Transverse colon (tissue), 4 donors: ENCODE results near the gene RYR3. TPM values are rescaled to one million over a fixed set of nuclear protein-coding genes. Genes with fewer than 3 reads are reported as not detected.

Experiments used
- DNase-seq: peaks from one replicate; pipeline ENCODE4 v3.0.0-alpha.2; 2019
- H3K27ac ChIP-seq, 4 donors: fragments of 200-600 bp; sonication (generic); 2 replicates each; pipeline ENCODE4 v1.5.1; 2016 to 2018; ENCODE audit warnings: inconsistent platforms in 4 of 4
- H3K27me3 ChIP-seq: fragments of 200-600 bp; sonication (generic); 2 replicates; pipeline ENCODE4 v1.5.1; 2017; ENCODE audit warnings: inconsistent platforms
- H3K36me3 ChIP-seq, 4 donors: fragments of 200-600 bp; sonication (generic); 2 replicates each; pipeline ENCODE4 v1.5.1; 2017 to 2019; ENCODE audit warnings: inconsistent platforms in 4 of 4
- H3K4me1 ChIP-seq, 4 donors: fragments of 200-600 bp; sonication (generic); 2 replicates each; pipeline ENCODE4 v1.5.1; 2017 to 2020; ENCODE audit warnings: inconsistent platforms in 4 of 4
- H3K4me3 ChIP-seq, 4 donors: fragments of 200-600 bp; sonication (generic); 1 replicate in 1 of 4; 2 replicates in 3 of 4; pipeline versions ENCODE4 v1.5.1 to v1.6.1; 2017 to 2019; ENCODE audit warnings: inconsistent platforms in 4 of 4
- H3K9me3 ChIP-seq, 2 donors: fragments of 200-600 bp; sonication (generic); 2 replicates each; pipeline ENCODE4 v1.5.1; 2017 to 2019; ENCODE audit warnings: inconsistent platforms in 2 of 2
- CTCF ChIP-seq, 5 experiments: fragments of 200-600 bp in 3 of 5; fragments of 450-650 bp in 2 of 5; sonication (generic) in 3 of 5; IDR thresholded peaks; 1 replicate in 2 of 5; 2 replicates in 3 of 5; pipeline ENCODE4 v1.5.1; 2016 to 2017; ENCODE audit warnings: antibody characterized with exemption in 5 of 5, inconsistent platforms in 3 of 5, mild to moderate bottlenecking in 2 of 5, moderate library complexity in 1 of 5
- EP300 ChIP-seq: sonication (generic); formaldehyde crosslinking; IDR thresholded peaks from one replicate; pipeline ENCODE4 v1.6.1; 2017; ENCODE audit warnings: antibody characterized with exemption, low read depth
- POLR2A ChIP-seq: fragments of 450-650 bp; IDR thresholded peaks from one replicate; pipeline ENCODE4 v1.6.1; 2016; ENCODE audit warnings: antibody characterized with exemption, mild to moderate bottlenecking, moderate library complexity
- POLR2AphosphoS5 ChIP-seq, 3 donors: sonication (generic); formaldehyde crosslinking; IDR thresholded peaks; one replicate each; pipeline ENCODE4 v1.6.1; 2016; ENCODE audit warnings: antibody characterized with exemption in 3 of 3
- WGBS, 2 donors: methylation state at CpG; one replicate each; pipeline ENCODE4 v1.1.5; 2018; ENCODE audit warnings: low coverage in 1 of 2; 5-methylcytosine and 5-hydroxymethylcytosine counted together
- in situ Hi-C, 4 donors: fragments of 200-750 bp; cut with MboI; loops; one replicate each; pipeline versions ENCODE4 v1.15.0 to v1.15.1; 2017; ENCODE audit warnings: low sequenced_read_pairs in 3 of 4, low pct_ligation_motif_present in 1 of 4, low pct_unique_long_range_greater_than_20kb in 1 of 4
- intact Hi-C: fragments of 100-400 bp; cut with DNase I; formaldehyde crosslinking; loops from one replicate; pipeline ENCODE4 v1.15.1; 2023; ENCODE audit warnings: low total_unique reads
- total RNA-seq, 4 donors: library from RNA; depleted of rRNA; stranded (reverse); fragments of >200 nt; gene quantifications; one replicate each; pipeline ENCODE4 v1.1.0, GENCODE V29; 2016

RYR3 gene
- total RNA-seq, 4 donors from 2014 or later, result 0.96 to 9.7 (median 5.4) TPM

- intact Hi-C loops (no loop called here), in situ Hi-C loops (no loop called here)
- WGBS, 2 donors, result 89% methylated on average over 3 of the region's 3 CpGs; no CpG with 5 or more reads in 1 of the 2 donors
- no peaks in the 10 kb centered on the region for H3K9me3 ChIP-seq
- DNase-seq, result no peak
- H3K27ac ChIP-seq, result no peak overlapping the region
- TF ChIP-seq POLR2A, result no peak
- TF ChIP-seq POLR2AphosphoS5 (IDR thresholded peaks at IDR 0.05), result no peak
- TF ChIP-seq EP300, result no peak
- TF ChIP-seq CTCF (IDR thresholded peaks at IDR 0.05), result no peak
- no peaks in the 10 kb centered on the region for H3K27me3 ChIP-seq
- no peaks in the 10 kb centered on the region for H3K36me3 ChIP-seq
- no peaks in the 10 kb centered on the region for H3K4me1 ChIP-seq
- no peak overlapping the region for H3K4me3 ChIP-seq
These were observed 537.2 kb downstream of the RYR3 start for GRCh38 chr15:33848011-33848410.

DNA sequence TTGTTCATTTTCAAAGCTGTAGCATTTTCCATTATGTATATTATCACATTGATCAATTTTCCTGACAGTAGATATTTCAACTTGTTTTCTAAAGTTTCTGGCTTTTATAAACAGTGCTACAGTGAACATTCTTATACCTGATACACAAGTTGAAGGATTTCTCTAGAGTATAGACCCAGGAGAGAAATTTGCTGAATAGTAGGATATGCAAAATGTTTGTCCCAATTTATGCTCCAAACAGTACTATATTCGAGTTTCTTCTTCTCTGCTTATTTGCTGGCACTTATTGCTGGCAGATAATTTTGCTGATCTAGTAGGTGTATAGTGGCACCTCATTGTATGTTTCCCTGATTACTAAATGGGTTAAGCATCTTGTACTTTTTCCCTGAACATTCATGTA lies 540.3 kb downstream of the RYR3 start:
- TF ChIP-seq EP300 (no peak), POLR2AphosphoS5 (IDR thresholded peaks at IDR 0.05) (no peak), POLR2A (no peak)
- 60 to 70% methylated on average over 1 of the region's 1 CpG for WGBS, 2 donors
- in situ Hi-C loops, result no loop called here

GRCh38 chr15:33852094-33852493 lies 541.3 kb downstream of the RYR3 start:
- 43 to 58% methylated on average over 1 of the region's 1 CpG for WGBS, 2 donors
- H3K27ac ChIP-seq, result no peak overlapping the region
- H3K27me3 ChIP-seq, result no peaks in the 10 kb centered on the region
- H3K36me3 ChIP-seq, result no peaks in the 10 kb centered on the region
- H3K4me3 ChIP-seq, result no peak overlapping the region
- in situ Hi-C loops (no loop called here), intact Hi-C loops (no loop called here)
- DNase-seq, result no peak
- H3K9me3 ChIP-seq, result no peaks in the 10 kb centered on the region
- no peaks in the 10 kb centered on the region for H3K4me1 ChIP-seq
- TF ChIP-seq POLR2A, result no peak
- no peak for TF ChIP-seq POLR2AphosphoS5 (IDR thresholded peaks at IDR 0.05)
- TF ChIP-seq CTCF (IDR thresholded peaks at IDR 0.05), result no peak
- TF ChIP-seq EP300, result no peak

More for the DNA sequence above, 540.3 kb downstream of the RYR3 start:
- no peak overlapping the region for H3K27ac ChIP-seq
- H3K36me3 ChIP-seq, result no peaks in the 10 kb centered on the region
- H3K9me3 ChIP-seq, result no peaks in the 10 kb centered on the region
- intact Hi-C loops, result no loop called here
- H3K4me1 ChIP-seq, result no peaks in the 10 kb centered on the region
- H3K4me3 ChIP-seq, result no peak overlapping the region
- H3K27me3 ChIP-seq, result no peaks in the 10 kb centered on the region
- DNase-seq, result no peak

- intact Hi-C loops, result no loop called here
- no peak for TF ChIP-seq EP300
- no peak for TF ChIP-seq CTCF (IDR thresholded peaks at IDR 0.05)
- no peak for TF ChIP-seq POLR2AphosphoS5 (IDR thresholded peaks at IDR 0.05)
- no peak for TF ChIP-seq POLR2A
- in situ Hi-C loops, result no loop called here
- DNase-seq, result no peak
- WGBS, 2 donors, result 19 to 66% methylated on average over 2 of the region's 2 CpGs
- Histone ChIP-seq H3K27me3 (no peaks in the 10 kb centered on the region), H3K9me3 (no peaks in the 10 kb centered on the region), H3K4me1 (no peaks in the 10 kb centered on the region), H3K36me3 (no peaks in the 10 kb centered on the region), H3K4me3 (no peak overlapping the region), H3K27ac (no peak overlapping the region)
These were observed 541.8 kb downstream of the RYR3 start for GRCh38 chr15:33852570-33852969.

GRCh38 chr15:33857726-33858125 lies 547.0 kb downstream of the RYR3 start:
- in situ Hi-C loops, result no loop called here
- peaks cover 0 to 5% (median 0%) of the 10 kb centered on the region in 4 donors for H3K36me3 ChIP-seq
- no peak for TF ChIP-seq POLR2A
- TF ChIP-seq EP300, result no peak
- no peak for TF ChIP-seq POLR2AphosphoS5 (IDR thresholded peaks at IDR 0.05)
- no peak for TF ChIP-seq CTCF (IDR thresholded peaks at IDR 0.05)

More at GRCh38 chr15:33857726-33858125, 547.0 kb downstream of the RYR3 start:
- no peaks in the 10 kb centered on the region for H3K27me3 ChIP-seq
- intact Hi-C loops, result no loop called here
- H3K27ac ChIP-seq, result no peak overlapping the region
- no peaks in the 10 kb centered on the region for H3K9me3 ChIP-seq
- no peak overlapping the region for H3K4me3 ChIP-seq
- no peaks in the 10 kb centered on the region for H3K4me1 ChIP-seq
- no peak for DNase-seq
- WGBS, 2 donors, result 97 to 100% methylated on average over 3 to 13 of the region's 13 CpGs
